HepG2 (cell line): ENCODE measurements around the gene SULT6B1. TPM values are rescaled to one million over a fixed set of nuclear protein-coding genes. Genes with fewer than 3 reads are reported as not detected.

Experiments
- ARID4A ChIP-seq: sonication (generic); formaldehyde crosslinking; IDR thresholded peaks from 2 replicates; pipeline ENCODE4 v1.5.0; 2020; ENCODE audit warnings: mild to moderate bottlenecking, missing genetic modification reagents, borderline replicate concordance
- ATF1 ChIP-seq: IDR thresholded peaks from 2 replicates; pipeline ENCODE4 v1.6.1; 2016; ENCODE audit warnings: mild to moderate bottlenecking, control low read depth
- ELF1 ChIP-seq: sonication (generic); formaldehyde crosslinking; IDR thresholded peaks from 2 replicates; pipeline ENCODE4 v1.4.0; 2020; ENCODE audit warnings: missing genetic modification reagents
- HMGXB3 ChIP-seq: sonication (generic); formaldehyde crosslinking; IDR thresholded peaks from 2 replicates; pipeline ENCODE4 v1.4.0; 2020; ENCODE audit warnings: missing genetic modification reagents, borderline replicate concordance
- HNF4G ChIP-seq, 2 experiments: sonication (generic) in 1 of 2; formaldehyde crosslinking in 1 of 2; IDR thresholded peaks; 2 replicates each; pipeline versions ENCODE4 v1.4.0 to v1.6.1; 2011 to 2020; ENCODE audit warnings: borderline replicate concordance in 2 of 2, low read depth in 2 of 2, mild to moderate bottlenecking in 2 of 2, low read length in 1 of 2, missing genetic modification reagents in 1 of 2, moderate library complexity in 1 of 2
- IRX3 ChIP-seq: sonication (generic); formaldehyde crosslinking; IDR thresholded peaks from 2 replicates; pipeline ENCODE4 v1.8.1; 2023; ENCODE audit warnings: mild to moderate bottlenecking, low read depth, missing genetic modification reagents, borderline replicate concordance
- NFE2 ChIP-seq: sonication (generic); formaldehyde crosslinking; IDR thresholded peaks from 2 replicates; pipeline ENCODE4 v1.4.0; 2020; ENCODE audit warnings: missing genetic modification reagents
- NR1H2 ChIP-seq: sonication (generic); formaldehyde crosslinking; IDR thresholded peaks from 2 replicates; pipeline ENCODE4 v1.8.1; 2022; ENCODE audit warnings: low read depth, missing genetic modification reagents, borderline replicate concordance
- NRL ChIP-seq: sonication (generic); formaldehyde crosslinking; IDR thresholded peaks from 2 replicates; pipeline ENCODE4 v1.5.0; 2020; ENCODE audit warnings: missing genetic modification reagents, mild to moderate bottlenecking, moderate library complexity, borderline replicate concordance
- POGK ChIP-seq: sonication (generic); formaldehyde crosslinking; conservative IDR thresholded peaks from 2 replicates; pipeline ENCODE4 v1.8.0; 2022; ENCODE audit warnings: mild to moderate bottlenecking, moderate library complexity, missing genetic modification reagents
- SMAD3 ChIP-seq: sonication (generic); formaldehyde crosslinking; IDR thresholded peaks from 2 replicates; pipeline ENCODE4 v1.4.0; 2020; ENCODE audit warnings: missing genetic modification reagents
- TEAD2 ChIP-seq: sonication (generic); formaldehyde crosslinking; IDR thresholded peaks from 2 replicates; pipeline ENCODE4 v1.9.0; 2021; ENCODE audit warnings: missing genetic modification reagents
- ZMAT3 ChIP-seq: sonication (generic); formaldehyde crosslinking; conservative IDR thresholded peaks from 2 replicates; pipeline ENCODE4 v1.7.0; 2021; ENCODE audit warnings: missing genetic modification reagents
- ZNF121 ChIP-seq: sonication (generic); formaldehyde crosslinking; IDR thresholded peaks from 2 replicates; pipeline ENCODE4 v1.5.0; 2020; ENCODE audit warnings: mild to moderate bottlenecking, missing genetic modification reagents
- ZNF296 ChIP-seq: sonication (generic); formaldehyde crosslinking; conservative IDR thresholded peaks from 2 replicates; pipeline ENCODE4 v1.5.0; 2020; ENCODE audit warnings: mild to moderate bottlenecking, missing genetic modification reagents
- ZNF382 ChIP-seq: sonication (generic); formaldehyde crosslinking; IDR thresholded peaks from 2 replicates; pipeline ENCODE4 v1.5.0; 2020; ENCODE audit warnings: missing genetic modification reagents, mild to moderate bottlenecking, borderline replicate concordance
- ZNF7 ChIP-seq: IDR thresholded peaks from 2 replicates; pipeline ENCODE4 v1.6.1; 2016; ENCODE audit warnings: missing biosample characterization, missing genetic modification reagents
- polyA plus RNA-seq, 8 experiments: library from polyadenylated mRNA; depleted of rRNA in 3 of 8; stranded (reverse) in 7 of 8; unstranded in 1 of 8; fragments of >200 nt; fragmentation: Illumina TruSeq in 4 of 8; extraction: Trizol in 4 of 8; gene quantifications; 2 replicates each; pipeline versions ENCODE4 v1.2.1 to v1.2.3, GENCODE V29; 2011 to 2016; ENCODE audit warnings: low read depth in 4 of 8, missing spikeins in 1 of 8, mixed read lengths in 1 of 8; ENCODE audit not compliant: insufficient read depth in 1 of 8
- total RNA-seq, 5 experiments: library from RNA; depleted of rRNA; stranded (reverse); fragments of >200 nt; fragmentation: Illumina TruSeq; extraction: Trizol; gene quantifications; 2 replicates each; pipeline ENCODE4 v1.2.3, GENCODE V29; 2016; ENCODE audit warnings: low read depth in 1 of 5

SULT6B1 gene
- total and polyA plus RNA-seq, 2 of the 13 experiments (the other 11 are each of a cell fraction or from before 2014, with no cell fraction given): not detected

- TF ChIP-seq ARID4A: peak; percentile 98
- no peak for TF ChIP-seq ZNF382 (CRISPR knock-in tag)
- TF ChIP-seq ZMAT3 (CRISPR knock-in tag): peak; percentile 93
- TF ChIP-seq NR1H2 (CRISPR knock-in tag): peak; percentile 96
- 0 out of 2 replicates have a peak, but pooled peaks have one; percentile 25 for TF ChIP-seq NFE2 (CRISPR knock-in tag)
- peak; percentile 91 for TF ChIP-seq ZNF296 (CRISPR knock-in tag)
- peak; percentile 99 for TF ChIP-seq NRL (CRISPR knock-in tag)
- no peak; the same call in 1 of the 2 replicates for TF ChIP-seq ZNF7 (CRISPR knock-in tag)
- no peak; the same call in 1 of the 2 replicates for TF ChIP-seq SMAD3 (CRISPR knock-in tag)
- TF ChIP-seq ELF1 (CRISPR knock-in tag): peak; percentile 38; the same call in 1 of the 2 replicates
- no peak for TF ChIP-seq ATF1 (CRISPR knock-in tag)
- TF ChIP-seq HNF4G (IDR thresholded peaks at IDR 0.05; ENCODE audit: borderline replicate concordance, low read depth, low read length): peak; percentile 39; the same call in 1 of the 2 replicates
- peak; percentile 45; the same call in 1 of the 2 replicates for TF ChIP-seq HNF4G (CRISPR knock-in tag; IDR thresholded peaks at IDR 0.05; ENCODE audit: borderline replicate concordance, low read depth)
- peak; percentile 72; the same call in 1 of the 2 replicates for TF ChIP-seq TEAD2 (CRISPR knock-in tag)
- TF ChIP-seq IRX3 (CRISPR knock-in tag): peak; percentile 97
- TF ChIP-seq POGK (CRISPR knock-in tag): peak; percentile 97
- TF ChIP-seq HMGXB3 (CRISPR knock-in tag): peak; percentile 56; the same call in 1 of the 2 replicates
- TF ChIP-seq ZNF121 (CRISPR knock-in tag): 0 out of 2 replicates have a peak, but pooled peaks have one; percentile 28
These were observed 8.1 kb upstream of the SULT6B1 start, which contains the start of gene CEBPZOS (continued) for GRCh38 chr2:37196320-37197195.
